Glomerular visceral epithelial cell (primary cell): ENCODE data around the gene TIMP2.
"Not testable (repeated sequence)": the region's sequence is repeated elsewhere in the genome, so short reads cannot be mapped to it uniquely, and the experiment has no call there.

Experiments used
- DNase-seq: peaks from one replicate; pipeline ENCODE4 v3.0.0-alpha.2; 2016; ENCODE audit errors: extremely low spot score

TIMP2 gene

DNA sequence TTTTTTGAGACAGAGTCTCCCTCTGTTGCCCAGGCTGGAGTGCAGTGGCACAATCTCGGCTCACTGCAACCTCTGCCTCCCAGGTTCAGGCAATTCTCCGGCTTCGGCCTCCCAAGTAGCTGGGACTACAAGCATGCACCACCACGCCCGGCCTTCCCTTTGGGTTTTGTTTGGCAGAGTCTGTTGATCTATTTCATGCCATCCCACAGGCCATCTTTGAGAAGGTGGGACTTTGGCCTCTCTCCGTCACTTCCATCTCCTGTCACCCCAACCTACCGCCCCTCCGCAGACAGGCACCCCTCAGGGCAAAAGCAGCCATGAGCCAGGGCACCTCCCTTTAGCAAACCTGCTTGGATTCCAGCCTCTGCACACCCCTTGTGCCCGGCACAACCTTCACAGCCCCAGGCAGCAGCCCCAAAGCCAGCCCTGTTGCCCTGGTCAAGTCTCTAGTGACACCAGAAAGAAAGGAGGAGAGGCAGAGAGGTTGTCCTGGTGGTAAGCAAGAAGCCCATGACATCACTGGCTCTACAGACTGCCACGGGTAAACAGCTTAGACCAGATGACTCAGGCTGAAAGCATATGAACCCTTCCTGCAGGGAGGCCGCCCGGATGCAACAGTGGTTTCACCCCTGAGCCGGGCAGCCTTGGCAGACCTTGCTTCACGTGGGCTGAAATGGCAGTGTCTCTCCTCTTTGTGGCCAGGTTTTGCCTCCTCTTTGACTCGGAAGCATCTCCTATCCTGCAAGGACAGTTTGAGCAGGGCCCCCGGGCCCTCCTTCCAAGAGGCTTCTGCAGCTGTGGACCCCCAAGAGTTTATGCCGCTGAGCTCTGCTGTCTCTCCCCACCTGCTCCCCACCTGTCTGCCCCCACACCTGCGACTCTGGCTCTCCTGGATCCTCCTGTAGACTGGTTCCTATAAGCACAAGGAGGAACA, 8.1 kb upstream of the TIMP2 start:
- DNase-seq, result peak; percentile 92

DNA sequence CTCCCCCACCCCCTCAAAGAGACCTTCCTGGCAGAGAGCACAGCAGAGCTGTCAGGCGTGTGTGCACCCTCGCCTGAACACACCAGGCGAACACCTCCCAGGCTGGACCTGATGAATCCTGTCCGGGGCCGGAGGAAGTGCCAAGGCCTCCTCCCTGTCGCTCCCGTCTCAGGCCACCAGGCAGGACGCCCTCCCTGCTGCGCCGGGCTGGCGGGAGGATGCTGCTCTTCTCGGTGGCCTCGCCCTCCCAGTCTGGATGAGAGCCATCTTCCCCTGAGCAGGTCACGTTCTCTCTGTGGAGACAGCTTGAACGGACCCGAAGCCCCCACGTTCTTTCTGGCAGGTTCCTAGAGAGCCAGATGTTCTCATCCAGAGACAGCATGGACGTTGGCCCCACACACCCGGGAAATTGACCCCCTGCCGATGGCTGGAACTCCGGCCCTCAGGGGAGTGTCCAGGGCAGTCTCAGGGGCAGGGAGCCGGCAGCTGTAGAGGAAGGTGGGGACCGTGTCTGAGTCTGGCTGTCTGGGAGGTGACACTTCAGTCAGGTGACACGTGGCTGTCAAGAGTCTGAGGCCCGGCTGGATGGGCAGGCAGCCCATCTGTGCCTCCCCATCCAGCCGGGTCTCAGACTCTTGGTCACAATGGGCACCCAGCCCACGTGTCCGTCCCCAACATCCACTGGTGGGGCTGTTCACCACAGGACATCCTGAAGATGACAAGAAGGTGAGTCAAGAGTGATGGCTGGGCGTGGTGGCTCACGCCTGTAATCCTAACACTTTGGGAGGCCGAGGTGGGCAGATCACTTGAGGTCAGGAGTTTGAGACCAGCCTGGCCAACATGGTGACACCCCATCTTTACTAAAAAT, 5.0 kb upstream of the TIMP2 start:
- no peak for DNase-seq

DNA sequence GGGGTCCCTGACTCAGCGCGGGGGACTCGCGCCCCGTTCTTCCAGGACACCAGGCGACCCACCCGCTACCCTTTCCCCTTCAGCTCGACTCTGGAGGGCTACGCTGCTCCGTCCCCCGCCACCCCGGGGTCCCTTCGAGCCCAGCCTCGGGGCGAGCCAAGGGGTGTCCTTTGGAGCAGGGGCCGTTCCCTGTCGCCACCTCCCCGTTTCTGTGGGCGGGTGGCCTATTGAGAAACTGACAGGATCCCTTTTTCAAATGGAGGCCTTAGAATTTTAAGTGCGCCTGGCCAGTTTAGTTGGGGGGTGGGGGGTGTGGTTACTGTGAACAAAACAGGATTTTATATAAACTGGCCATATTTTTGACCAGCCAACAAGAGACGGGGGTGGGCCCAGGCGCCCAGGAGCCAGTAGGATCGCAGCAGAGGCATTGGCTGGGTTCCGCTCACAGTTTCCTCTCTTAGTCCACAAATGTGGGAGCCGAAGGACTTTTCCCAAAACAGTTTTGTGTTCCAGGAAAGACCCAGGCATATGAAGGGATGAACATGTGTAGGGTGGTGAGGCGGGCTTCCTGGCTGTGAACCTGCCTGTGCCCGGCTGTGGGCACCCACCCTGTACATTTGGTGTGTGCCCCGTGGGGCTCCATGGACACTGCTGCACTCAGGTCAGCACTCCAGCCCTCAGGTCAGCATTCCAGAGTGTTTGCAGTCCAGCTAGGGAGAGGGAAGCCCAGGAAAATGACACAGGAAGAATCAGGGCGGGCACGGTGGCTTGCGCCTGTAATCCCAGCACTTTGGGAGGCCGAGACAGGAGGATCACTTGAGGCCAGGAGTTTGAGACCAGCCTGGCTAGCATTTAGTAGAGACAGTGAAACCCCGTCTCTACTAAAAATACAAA, 722 bp upstream of the TIMP2 start:
- no peak for DNase-seq

DNA sequence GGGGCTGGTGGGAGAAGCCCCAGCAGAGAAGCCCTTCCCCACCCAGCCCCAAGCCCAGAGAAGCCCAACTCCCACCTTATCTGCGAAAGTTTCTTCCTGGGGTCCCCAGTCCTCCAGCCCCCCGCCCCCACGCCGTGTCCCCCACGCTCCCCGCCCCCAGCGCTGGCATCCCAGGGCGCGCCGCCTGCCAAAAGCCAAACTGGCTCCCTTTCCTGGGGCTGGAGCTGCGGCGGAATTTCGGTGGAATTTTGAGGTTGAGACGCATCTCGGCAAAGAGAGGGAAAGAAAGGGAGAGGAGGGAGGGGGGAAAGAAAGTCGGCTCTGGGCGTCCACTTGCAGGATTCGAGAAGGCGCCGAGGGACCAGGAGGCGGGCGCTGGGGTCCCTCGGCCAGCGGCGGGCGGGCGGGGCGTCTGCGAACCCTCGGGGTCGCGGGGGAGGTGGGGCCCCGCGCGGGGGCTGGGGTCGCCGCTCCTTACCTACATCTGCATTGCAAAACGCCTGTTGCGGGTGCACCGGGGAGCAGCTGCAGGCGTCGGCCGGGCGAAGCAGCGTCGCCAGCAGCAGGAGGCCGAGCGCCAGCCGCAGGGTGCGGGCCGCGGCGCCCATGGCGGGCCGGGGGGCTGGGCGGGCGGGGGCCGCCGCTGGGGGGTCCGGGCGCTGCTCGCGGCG, 571 bp downstream of the TIMP2 start:
- DNase-seq, result peak; percentile 36

DNA sequence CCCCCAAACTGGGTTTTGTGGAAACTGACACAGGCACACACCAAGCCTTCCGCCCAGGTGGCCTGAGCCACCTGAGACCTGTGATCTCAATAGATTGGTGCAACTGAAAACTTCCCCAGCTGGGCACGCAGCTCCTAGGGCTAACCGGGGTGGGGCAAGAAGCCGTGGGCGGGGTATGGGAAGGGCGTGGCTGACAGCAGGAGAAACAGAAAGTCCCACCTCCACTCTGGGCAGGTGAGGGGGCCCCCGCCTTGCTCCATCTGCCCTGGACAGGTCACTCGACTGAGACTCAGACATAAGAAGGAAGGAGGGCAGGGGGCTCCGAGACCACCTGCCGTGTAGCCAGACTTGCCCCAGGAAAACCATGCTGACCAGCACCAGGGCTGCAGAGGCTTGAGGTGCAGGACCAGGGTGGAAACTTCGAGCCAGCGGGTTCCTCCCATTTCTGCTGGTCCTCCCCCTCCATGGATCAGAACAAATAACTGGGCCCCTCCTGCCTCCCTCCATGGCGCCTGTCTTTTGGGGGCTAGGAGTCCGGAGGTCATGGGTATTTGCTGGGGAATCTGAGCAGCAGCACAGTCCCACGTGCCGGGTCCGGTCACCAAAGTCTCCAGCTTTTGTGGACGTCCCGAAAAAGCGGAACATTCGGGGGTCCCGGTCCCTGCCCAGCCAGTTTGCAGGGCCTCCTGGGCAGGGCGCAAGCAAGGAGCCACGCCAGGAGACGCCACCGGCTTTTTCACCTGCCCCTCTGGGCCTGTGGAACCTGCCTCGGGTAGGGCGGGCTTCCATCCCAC, 1.3 kb downstream of the TIMP2 start:
- DNase-seq, result peak; percentile 44

DNA sequence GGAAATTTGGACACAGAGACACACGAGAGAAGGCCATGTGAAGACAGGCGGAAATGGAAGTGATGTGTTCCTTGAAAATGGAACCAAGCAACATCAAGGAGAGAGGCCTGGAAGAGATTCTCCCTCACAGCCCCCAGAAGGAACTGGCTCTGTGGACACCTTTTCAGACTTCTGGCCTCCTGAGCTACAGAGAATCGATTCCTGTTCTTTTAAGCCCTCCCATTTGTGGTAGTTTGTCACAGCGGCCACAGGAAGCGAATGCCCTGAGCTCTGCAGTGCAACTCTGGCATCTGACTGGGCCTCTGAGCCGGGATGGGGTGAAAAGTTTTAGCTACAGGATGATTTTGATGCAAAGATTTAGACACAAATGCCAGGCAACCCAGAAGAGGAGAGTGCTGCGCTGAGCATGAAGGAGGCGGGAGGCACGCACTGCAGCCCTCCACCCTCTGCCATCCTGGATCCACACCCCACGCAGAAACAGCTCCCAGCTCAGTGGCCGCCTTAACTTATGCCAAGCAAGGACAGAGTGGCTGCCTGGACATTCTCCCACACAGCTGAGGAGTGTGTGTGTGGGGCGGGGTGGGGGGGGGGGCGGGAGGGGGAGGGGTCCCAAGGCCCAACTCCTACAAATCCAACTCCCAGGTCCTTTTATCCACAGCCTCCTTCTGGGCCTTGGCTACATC, 2.2 kb downstream of the TIMP2 start:
- DNase-seq, result no peak

DNA sequence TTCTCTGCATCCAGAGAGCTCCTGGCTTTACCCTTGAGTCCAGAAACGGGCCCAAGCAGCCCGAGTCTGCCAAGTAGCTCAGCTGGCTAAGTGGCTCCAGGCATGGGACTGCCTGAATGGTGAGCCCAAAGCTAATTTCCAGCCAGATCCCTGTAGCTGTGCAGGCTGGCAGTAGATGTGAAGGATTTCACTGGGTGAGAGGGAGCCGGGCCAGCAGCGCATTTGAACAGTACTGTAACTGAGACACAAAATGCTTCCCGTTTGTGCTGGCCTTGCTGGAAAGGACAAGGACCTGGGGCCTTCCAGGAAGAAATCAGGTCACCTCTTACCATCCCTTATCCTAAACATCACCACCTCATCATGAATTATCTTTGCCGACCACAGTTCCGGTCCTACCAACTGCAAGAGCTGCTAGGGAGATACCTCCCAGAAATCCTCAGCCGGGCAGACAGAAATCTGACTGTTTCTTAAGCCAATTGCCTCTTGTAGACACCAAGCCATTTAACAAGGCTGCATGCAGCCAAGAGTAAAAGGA, 3.7 kb downstream of the TIMP2 start:
- no peak for DNase-seq

DNA sequence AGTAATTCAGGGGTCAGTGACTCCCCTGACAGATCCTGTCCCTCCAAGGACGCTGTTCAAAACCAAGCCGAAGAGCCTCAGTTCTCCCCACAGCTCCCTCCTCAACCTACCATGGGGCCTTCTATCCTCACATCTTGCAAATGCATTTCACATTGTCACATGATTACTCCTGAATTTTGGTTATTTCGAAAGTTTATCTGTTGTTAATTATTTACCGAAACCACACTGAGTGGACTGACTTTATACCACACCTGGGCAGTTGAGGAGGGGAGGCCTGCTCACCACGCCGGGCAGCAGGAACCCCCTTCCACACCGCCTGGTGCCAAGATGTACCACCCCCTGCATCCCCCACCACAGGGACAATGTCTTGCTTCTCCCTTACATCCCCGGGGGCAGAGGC, 4.7 kb downstream of the TIMP2 start:
- peak; percentile 27 for DNase-seq

DNA sequence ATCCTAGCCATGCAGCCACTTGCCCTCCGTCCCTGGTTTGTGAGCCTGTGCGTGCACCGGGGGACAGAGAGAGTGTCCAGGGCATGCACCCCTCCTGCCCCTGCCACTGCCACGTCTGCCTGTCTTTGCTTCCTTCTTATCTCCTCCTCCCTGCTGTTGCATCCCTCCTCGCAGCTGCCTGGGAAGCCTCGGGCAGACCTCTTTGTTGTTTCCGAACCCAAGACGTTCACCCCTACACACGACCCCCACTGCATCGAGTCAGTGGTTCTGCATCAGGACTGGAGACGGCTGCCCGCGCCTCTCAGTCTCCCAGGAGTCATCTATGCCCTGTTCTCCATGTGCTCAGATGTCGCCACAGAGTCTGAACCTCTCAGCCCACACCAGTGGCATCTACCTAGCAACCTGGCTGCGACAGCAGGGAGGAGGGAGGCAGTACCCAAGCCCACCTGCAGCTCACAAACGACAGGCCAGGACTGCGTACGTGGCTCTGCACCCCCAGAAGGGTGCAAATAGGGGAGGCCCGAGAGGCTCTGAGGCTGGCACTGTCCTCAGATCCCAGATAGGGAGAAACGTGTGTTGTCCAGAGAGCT, 5.2 kb downstream of the TIMP2 start:
- no peak for DNase-seq

DNA sequence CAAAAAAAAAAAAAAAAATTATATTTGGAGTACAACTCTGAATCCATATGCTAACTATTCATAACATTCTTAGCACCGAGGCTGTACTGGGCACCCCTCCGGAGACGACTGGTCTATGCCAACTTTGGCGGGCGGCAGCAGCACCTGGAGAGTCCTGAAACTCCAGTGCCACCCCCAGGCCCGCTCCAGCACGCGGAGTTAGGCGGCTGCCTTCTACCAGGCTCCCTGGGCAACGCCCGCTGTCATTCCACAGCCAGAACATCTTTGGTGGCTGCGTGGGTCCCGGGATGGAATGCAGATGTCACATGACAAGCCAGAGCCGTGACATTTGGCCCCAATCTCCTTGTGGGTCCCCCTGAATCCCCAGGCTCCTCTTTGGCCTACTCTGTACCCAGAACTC, 6.2 kb downstream of the TIMP2 start:
- DNase-seq, result no peak

DNA sequence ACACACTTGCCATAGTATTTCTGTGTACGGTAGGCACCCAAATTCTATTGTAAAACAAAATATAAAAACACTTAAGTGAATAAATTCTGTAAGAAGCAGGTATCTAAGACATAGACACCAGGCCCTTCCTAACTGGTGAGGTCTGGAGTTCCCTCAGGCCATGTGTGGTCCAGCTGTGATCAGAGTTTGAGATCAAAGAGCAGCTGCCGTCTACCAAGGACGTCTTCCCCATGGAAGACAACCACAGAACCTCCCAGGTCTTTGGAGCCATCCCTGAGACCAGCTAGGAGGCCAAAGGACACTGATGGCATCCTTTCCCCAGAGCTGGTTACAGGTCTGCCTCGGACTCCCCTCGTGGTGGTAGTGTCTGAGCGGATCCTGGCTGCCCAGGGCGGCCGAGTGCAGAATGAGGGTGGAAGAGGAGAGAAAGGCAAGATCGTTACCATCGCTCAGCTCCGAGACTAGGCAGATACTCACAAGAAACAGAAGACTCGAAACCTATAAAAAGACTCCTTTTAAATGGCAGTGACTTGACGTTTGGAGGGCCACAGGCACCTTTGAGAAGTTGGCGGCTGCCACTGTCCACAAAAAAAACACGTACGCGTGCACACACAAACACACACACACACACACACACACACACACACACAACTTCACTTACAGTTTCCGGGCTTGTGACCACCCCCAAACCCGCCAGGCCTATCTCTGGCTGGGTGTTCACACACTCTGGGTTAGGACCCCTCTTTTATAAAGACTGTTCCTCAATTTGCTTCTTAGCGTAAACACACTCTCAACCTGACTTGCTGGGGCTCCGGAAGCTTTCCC, 7.5 kb downstream of the TIMP2 start:
- no peak for DNase-seq

DNA sequence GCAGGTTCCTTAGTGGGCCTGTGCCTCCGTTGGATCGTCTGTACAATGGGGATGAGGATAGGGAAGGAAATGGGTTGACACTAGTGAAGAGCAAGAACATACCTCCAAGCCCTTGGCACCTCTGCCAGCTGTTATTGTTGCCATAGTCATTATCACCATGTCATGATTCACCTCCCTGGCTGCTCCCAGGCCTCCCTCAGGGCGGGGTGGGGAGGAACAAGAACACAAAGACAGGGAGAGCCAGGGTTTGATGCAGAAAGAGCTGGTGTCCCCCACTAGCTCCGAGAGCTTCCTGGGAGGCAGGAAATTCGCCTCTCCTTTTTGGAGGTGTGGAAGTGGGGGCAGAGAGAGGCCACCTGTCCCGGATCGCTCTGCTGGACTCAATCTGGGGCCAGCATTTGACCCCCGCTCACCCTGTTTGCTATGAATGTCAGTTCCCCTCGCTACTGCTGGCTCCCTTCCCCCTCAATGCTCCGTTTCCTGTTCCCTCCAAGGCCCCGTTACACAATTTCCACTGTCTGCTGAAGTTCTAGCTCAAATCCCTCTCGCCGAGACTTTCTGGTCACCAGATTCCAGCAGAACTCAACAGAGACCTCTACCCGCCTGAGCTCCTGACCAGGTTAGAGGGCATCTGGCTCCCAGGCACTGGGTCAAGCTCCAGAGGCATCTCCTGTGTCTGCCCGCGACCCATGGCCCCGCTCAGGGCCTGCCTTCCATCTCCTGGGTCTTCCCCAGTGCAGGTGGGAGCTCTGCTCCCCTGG, 9.1 kb downstream of the TIMP2 start:
- DNase-seq, result peak; percentile 75

DNA sequence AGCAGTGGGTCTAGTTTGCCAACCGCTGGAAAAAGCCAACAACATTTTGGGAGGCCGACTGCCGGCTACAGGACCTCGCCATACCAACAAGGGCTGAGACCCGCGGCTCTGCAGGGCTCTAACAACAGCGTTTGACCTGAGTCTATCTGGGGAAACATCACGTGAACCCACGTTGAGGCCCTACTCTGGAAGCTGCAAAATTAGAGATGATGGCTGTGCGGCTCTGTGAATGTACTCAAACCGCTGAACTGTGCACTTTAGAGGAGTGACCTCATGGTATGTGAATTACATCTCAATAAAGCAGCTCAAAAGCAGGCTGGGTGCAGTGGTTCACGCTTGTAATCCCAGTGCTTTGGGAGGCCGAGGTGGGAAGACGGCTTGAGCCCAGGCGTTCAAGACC, 12.1 kb downstream of the TIMP2 start:
- no peak for DNase-seq

DNA sequence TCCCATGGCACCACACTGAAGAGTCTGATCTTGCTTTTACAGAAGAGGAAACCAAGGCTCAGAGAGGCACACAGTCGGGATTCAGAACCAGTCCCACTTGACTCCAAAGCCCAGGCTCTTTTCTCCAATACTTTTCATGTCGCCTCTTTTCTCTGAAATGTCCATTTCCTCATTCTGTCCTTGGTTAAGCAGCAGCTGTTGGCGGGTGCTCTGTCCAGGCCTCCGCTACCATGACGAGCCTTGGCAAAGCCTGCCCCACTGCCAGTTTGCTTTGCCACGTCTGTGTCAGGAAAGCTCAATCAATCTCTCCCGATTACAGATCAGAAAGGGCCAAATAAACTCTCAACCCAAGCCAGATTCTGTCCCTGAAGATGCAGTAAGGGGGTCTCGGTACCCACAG, 13.1 kb downstream of the TIMP2 start:
- DNase-seq, result no peak

DNA sequence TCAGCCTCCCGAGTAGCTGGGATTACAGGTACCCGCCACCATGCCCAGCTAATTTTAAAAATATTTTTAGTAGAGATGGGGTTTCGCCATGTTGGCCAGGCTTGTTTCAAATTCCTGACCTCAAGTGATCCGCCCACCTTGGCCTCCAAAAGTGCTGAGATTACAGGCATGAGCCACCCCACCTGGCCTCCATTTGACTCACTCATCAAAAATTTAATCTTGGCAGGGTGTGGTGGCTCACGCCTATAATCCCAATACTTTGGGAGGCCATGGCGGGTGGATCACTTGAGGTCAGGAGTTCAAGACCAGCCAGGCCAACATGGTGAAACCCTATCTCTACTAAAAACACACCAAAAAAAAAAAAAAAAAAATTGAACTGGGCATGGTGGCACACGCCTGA, 13.6 kb downstream of the TIMP2 start:
- DNase-seq, result not testable (repeated sequence)

DNA sequence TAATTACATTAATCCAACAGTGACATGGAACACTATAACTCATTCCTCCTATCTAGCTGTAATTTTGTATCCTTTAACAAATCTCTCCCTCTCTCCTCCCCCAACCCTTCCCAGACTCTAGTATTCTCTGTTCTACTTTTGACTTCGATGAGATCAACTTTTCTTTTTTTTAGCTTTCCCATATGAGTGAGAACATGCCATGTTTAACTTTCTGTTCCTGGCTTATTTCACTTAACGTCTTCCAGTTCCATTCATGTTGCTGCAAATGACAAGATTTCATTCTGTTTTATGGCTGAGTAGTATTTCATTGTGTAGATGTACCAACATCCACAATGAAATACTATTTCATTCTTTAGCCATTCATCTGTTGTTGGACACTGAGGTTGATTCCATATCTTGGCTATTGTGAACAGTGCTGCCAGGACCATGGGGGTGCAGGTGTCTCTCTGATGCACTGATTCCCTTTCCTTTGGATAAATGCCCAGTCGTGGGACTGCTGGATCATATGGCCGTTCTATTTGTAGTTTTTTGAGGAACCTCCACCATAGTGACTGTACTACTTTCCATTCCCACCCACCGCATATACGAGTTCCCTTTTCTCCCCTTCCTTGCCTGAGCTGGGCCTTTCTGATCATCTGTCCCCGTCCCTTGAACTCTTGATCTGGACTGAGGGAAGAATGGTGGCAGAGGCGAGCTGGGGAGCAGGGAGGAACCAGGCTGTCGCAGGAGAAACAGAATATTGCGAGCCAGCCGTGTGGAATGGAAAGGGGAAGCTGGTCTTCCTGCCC, 14.5 kb downstream of the TIMP2 start:
- no peak for DNase-seq

DNA sequence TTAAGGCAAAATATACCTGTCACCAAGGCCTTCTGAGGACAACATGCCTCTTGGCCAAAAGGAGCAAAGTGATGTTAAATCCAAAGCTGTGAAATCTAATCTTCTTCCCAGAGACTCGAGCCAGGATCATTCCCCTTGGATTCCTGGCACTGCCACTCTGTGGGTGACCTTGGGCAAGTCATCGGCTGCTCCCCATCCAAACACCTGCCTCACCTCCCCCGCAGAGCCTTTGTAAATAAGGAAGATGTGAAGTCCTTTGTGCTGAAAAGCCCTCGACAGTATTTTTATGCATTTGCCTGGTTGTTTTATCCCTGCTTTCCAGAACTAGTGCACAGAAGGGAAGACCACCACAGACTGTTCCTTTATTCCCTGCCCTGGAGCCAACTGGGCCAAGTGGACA, 16.8 kb downstream of the TIMP2 start:
- DNase-seq, result no peak
